Inflammatory macrophage treated with lipopolysaccharide for 1 hour (primary cell): ENCODE measurements around the gene SLU7.

ENCODE experiments used
- DNase-seq, 2 donors: peaks; one replicate each; pipeline ENCODE4 v3.0.0-alpha.2; 2020 to 2022

The SLU7 gene

DNA sequence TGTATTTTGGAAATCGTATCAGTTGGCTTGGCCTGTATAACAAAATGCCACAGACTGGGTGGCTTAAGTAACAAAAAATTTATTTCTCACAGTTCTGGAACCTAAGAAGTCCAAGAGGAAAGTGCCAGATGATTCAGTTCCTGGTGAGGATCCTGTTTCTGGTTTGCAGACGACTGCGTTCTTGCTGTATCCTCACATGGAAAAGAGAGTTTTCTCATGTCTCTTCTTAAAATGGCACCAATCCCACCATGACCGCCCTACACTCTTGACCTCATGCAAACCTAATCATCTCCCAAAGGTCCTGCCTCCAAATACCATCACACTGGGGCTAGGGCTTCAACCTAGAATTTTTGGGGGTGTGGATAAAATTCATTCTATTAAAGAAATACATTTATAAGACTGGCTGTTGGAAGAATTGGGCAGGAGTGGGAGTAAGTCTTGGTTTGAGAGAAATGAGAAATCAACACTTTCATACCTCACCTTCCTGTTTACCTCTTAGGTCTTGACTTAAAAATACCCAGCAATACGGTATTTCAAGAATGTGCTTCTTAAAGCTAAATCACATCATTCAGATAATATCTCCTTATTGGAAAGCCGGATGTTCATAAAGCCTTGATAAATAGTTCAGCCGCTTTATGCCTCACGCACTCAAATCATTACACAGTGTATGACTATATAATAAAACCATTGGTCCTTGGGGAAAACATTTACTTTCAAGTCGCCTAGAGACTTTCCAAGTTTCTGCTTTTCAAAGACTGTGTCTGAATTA, 31.5 kb upstream of the SLU7 start:
- no peak for DNase-seq

DNA sequence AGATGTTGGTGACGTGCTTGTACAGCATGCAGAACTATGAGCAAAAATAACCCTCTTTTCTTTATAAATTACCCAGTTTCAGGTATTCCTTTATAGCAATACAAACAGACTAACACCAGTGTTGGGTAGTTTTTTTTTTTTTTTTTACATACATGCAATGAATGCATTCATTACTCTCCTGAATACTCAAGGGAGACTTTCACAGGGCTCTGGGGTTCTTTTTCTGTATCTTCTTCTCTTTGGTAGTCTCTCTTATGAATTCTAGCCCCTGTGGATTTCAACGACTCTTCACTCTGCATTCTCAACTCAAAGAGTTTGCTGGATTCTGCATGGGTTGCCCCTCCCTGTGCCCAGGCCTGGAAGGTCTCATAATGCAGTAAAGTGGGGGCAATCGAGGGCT, 30.6 kb upstream of the SLU7 start:
- no peak for DNase-seq

DNA sequence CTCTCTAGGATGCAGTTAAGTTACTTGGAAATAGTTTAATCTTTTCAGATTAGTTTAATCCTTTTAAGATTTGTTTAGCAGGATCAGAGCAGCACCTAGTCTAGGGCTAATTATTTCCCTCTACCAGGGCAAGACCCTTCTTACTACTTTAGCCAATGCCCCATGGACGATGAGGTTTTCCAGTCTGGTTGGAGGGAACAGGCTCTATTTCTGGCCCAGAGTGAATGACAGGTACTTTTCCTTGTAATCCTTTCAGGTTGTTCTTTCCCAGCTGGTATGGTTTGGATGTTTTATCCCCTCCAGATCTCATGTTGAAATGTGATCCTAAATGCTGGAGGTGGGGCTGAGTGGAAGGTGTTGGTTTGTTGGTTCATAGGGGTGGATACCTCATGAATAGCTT, 30.0 kb upstream of the SLU7 start:
- no peak for DNase-seq

DNA sequence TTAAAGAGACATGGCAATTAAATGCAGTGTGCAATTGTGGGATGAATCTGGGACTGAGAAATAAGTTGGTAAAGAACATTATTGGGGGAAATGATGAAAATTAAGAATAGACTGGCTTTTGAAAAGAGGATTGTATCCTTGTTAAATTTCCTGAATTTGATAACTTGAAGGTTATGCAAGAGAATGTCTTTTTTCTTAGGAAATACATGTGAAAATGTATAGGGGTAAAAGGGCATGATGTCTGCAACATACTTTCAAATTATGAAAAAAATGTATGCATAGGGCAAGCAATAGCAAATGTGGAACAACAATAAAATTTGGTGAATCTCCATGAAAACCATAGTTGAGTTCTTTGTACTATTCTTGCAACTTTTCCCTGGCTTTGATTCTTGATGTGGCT, 26.9 kb upstream of the SLU7 start:
- peak; percentile 80 to 92 for DNase-seq

DNA sequence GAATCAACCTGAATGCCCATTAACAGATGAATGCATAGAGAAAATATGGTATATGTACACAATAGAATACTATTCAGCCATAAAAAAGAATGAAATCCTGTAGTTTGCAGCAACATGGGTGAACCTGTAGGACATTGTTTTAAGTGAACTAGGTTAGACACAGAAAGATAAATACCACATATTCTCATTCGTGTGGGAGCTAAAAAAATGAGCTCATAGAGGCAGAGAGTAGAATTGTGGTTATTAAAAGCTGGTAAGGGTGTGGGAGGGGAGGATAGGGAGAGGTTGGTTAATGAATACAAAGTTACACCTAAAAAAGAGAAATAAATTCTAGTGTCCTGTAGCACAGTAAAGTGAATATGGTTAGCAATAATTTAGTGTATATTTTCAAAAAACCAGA, 26.3 kb upstream of the SLU7 start:
- peak in 1 of 2 donors; percentile 69 for DNase-seq

DNA sequence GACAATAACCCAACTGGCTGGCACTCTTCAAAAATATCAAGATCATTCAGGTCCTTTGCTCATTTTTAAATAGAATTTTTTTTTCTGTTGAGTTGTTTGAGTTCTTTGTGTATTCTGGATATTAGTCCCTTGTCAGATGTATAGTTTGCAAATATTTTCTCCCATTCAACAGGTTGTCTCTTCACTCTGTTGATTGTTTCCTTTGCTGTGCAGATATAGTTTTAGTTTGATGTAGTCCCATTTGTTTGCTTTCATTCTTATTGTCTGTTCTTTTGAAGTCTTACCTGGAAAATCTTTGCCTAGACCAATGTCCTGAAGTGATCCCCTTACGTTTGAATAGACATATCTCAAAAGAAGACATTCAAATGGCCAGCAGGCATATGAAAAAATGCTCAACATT, 25.5 kb upstream of the SLU7 start:
- no peak for DNase-seq

DNA sequence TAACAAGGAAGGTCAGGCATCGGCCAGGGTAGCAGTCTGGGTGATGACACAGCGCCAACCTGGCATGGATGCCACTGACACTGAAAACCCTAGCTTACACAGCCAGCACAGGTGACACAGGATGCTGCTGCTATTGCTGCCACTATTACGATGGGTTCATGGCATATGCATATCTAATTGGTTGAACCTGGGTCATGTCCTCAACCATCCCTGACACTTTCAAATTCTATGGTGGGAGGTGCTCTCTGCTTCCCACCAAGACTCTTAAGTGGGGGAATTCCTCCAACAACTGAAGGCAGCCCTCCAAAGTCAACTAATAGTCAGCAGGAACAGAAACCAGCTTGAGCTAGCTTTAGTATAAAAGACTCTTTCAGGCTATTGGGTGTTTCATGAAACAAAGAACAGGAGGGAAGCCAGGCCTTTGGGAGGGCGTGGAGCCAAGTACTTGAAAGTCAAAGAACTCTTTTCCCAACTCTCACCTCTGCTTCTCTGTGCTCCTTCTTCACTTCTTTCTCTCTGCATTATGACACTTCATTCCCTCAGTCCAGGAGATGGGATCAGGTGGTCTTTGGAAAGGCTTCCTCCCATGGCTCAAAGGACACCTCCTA, 24.0 kb upstream of the SLU7 start:
- DNase-seq, result peak in 1 of 2 donors; percentile 65

DNA sequence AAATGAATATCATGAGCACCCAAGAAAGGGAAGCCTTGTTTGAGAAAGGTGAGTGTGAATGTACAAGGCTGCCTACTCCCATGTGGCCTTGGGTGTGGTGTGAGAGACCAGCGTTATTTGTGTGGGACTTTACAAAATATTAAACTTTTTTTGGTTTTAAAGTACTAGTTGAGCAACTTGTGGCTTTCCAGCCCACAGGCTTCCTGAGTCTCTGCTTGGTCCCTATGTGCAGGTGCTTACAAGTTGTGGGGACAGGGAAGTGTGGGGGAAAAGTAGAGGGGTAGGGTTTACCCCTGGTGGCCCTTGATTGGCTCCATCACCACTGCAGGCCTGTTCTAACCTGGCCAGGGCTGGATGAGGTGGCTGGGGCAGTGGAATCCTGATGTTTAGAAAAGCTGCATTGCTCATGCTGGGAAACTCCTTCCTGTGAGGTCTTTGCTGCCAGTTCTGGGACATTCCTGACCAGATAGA, 22.5 kb upstream of the SLU7 start:
- peak; percentile 67 to 89 for DNase-seq

DNA sequence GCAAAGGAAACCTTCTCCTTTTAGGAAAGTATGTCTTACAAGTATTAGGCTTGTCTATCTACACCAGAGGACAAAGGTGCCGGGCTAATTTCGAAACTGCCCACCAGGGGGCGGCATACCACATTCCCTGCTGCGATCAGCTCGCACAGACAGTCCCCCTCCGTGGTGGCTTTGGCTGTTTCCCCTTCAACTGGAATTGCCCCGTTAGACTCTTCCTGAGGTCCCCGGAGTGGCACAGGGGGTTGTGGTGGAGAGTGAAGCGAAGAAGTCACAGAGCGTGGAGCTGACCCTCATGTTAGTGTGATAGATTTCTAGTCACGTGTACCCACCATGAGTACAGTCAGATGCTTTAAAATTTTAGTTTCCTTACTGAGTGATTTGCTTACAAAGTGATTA, 20.3 kb upstream of the SLU7 start:
- DNase-seq, result peak; percentile 84 to 97

DNA sequence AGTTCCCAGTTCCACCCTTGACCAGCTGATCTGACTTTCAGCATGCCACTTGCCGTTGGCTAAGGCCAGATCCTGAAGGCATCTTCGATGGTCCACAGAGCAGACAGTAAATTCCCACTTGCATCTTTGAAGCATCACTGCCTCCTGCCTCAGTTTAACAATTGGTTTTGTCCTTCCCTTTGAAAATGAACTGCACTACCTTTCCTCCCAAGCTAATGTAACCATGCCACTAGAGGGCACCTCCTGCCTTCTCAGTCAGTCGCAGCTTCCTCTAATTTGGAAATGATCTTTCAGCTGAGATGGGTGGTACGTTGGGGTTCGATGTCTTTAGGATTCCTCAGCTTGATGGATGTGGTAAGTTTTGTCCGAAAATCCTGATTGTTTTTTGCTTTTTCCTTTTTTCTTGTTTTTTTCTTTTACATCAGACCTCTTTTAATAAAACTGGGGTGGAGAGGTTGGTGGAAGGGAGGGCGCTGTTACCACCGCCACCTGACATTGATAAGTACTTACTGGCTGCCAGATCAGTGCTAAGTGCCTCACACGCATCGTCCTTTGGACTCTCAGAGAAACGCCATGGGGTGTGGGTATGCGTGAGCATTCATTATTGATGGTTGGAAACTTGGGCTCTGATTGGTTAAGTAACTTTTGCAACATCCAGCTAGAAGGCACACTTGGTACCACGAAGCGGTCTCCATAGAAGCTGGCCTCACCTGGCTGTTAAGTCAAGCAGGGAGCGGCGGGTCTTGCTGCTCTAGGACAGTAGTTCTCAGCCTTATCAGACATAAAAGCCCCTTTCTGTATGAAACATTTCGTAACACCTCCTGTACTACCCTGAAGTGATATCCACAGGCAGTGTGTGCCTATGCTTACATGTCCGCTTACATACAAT, 19.7 kb upstream of the SLU7 start:
- peak; percentile 76 to 85 for DNase-seq

DNA sequence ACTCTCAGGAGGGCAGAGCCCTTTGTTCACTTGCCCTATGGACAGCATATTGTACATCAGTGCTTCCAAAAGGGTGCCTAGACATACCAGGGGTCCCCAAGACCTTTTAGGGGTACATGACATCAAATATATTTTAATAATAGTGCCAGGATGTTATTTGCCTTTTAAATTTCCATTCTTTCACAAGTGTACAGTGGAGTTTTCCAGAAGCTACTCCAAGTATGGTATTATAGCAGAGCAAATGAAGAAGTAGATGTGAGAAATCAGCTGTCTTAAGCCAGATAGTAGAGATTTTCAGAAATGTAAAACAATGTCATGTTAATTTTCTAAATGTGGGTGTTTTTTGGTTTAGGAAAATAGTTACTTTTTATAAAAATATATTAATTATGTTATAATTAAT, 18.4 kb upstream of the SLU7 start:
- peak; percentile 69 to 82 for DNase-seq

DNA sequence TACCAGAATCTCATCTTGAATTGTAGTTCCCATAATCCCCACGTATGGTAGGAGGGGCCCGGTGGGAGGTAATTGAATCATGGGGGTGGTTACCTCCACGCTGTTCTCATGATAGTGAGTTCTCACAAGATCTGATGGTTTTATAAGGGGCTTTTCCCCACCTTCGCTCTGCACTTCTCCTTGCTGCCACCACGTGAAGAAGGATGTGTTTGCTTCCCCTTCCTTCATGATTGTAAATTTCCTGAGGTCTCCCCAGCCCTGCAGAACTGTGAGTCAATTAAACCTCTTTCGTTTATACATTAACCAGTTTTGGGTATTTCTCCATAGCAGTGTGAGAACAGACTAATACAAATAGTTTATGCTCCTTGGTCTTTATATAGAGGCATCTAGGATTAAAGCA, 17.8 kb upstream of the SLU7 start:
- peak; percentile 79 to 94 for DNase-seq

DNA sequence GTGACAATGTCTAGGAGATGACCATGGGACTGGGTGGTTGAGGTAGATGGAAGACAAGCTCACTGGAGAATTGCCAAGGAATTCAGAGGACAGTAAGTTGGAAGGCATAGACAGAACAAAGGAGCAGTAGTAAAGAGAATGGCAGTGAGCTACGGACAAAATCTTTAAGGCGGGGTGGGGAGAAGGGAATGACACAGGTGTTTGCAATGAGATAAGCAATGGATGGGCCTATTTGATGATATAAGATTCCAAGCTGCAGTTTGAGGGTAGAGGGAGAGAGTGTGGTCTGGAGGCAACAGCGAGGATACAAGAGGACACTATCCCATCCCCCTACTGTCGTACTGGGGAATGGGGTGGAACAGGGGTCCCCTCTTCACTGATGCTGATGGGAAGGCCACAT, 17.1 kb upstream of the SLU7 start:
- DNase-seq, result no peak

DNA sequence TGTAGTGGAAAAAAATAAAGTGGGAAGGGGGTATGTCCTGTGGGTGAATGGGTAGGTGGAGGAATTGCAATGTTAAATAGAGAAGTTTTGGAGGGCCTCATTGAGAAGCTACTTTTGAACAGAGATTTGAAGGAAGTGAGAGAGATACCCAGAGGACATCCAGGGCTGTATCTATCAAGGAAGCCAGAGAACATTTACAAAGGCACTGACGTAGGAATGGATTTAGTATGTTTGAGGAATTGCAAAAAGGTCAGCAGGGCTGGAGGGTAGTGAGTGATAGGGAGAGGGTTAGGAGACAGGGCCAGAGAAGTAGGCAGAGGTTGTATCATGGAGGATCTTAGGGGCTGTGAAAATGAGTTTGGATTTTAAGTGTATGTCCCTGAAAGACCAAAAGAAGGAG, 16.7 kb upstream of the SLU7 start:
- DNase-seq, result peak; percentile 30 to 50

DNA sequence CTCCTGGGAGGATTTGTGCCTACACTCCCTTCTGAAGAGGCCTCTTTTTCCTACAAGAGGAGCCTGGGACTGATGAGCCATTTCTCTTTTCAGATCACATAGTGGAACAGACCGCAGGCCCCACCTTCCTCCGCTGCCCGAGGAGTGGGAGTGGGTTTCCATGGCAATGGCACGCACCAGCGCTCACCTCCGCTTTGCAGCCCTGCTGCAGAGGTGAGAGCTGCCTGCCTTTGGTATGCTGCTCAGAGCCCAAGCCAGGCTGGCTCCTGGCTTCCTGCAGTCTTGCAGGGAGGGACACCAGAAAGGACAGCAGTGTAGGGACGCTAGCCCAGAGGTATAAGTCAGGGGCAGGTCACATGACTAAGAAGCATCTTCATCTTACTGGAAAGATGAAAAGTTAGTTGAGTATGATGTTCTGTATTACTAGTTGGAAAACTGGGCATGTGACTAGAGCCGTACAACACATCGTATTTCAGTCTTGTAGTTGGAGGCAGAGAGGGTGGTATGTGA, 15.2 kb upstream of the SLU7 start:
- no peak for DNase-seq

DNA sequence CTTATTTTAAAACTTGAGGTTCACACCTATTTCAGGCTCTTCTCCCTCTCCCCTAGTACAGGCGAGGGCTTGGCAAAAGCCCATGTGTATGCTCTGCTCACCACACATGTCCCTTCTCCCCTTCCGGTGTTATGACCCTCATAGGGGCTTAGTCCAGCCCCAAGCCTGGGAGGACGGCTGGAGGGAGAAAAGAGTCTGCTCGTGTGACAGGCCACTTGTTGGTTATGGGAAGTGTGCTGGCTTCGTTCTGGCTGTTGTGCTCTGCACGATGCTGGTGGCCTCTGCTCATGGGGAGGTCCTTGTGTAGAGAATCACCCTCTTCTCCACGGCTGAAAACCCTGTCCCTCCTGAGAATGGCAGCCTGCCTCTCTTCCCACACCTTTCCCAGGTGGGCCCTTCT, 13.9 kb upstream of the SLU7 start:
- DNase-seq, result no peak

DNA sequence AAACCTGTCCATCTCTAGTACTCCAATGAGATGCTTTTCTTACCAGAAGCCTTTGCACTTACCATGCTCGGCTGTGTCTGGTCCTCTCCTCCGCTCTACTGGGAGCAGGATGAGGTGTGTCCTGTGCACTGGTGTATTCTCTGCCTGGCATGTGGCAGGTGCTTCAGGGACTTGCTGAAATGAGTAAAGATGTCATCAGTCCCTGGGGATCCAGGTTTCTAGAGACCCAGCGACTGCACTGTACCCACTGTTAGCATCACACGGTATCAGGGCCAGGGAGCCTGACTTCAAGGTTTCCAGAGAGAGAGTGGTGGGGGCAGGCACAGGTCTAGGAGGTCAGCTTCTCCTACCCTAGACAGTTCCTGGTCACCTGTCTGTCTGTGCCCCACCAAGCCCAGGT, 13.3 kb upstream of the SLU7 start:
- DNase-seq, result no peak

DNA sequence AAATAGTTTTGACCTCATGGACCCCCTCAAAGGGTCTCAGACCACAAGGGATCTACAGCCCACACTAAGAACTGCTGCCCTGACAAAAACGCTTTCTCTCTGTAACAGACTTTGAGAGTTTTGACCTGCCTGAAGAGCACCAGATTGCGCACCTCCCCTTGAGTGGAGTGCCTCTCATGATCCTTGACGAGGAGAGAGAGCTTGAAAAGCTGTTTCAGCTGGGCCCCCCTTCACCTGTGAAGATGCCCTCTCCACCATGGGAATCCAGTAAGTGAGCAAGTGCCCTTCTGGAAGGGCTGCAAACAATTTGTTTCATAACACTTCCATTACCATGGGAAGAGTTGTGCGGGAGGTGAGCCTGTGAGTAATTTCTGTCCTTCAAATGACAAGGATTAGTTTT, 8.7 kb upstream of the SLU7 start:
- no peak for DNase-seq

DNA sequence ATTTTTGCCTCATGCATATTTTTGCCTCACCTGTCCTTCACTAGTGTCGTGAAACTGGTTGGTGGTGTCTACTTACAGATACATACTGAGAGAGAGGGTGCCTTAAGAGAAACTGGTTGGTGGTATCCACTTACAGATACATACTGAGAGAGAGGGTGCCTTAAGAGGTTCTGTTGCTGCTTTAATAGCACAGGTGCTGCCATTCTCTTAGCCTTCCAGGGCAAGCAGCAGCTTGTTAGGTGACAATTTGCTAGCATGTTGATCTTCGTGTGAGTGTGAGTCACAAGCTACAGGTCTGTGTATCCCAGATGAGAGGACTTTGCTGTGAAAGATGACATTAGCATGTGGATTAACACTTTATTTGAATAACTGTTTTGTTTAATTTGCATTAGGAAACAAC, 4.2 kb upstream of the SLU7 start:
- DNase-seq, result no peak

DNA sequence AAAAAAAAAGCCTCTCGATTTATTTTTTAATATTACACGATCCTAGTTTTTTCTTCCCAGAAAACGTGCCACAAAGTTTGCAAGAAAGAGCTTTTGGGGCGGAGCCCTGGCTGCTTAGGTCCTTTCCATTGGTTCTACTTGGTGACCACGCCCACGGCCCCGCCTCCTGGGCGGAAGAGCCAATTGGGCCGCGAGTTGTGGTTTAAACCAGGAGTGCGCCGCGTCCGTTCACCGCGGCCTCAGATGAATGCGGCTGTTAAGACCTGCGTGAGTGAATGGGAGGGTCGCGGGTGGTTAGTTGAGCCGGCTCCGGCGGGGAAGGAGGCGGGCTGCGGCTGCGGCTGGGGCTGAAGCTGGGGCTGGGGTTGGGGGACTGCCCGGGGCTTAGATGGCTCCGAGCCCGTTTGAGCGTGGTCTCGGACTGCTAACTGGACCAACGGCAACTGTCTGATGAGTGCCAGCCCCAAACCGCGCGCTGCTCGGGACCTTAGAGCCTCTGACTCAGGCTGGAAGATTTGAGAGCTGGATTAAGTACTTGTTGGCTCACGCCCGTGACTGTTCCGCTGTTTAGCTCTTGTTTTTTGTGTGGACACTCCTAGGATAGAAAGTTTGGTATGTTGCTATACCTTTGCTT, 2.9 kb upstream of the SLU7 start, which contains the start of gene PTTG1:
PTTG1 (plus strand) TSS at position 231 of the 634 bp plus-strand sequence. CDS start 458 bp downstream, outside the sequence.
- DNase-seq, result peak; percentile 91 to 96

DNA sequence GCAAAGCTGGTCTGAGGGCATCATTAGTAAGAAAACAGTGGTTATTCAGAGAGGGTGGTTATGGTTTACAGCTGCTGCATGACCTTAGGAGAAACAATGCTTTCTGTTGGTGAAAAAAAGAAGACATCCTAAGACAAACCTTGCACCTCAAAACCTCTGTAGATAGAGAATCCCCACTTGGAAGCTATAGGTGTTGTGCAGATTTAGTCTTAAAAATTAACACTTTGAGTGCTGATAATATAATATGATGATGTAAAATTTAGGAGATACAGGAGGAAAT, 1.4 kb upstream of the SLU7 start:
- no peak for DNase-seq

DNA sequence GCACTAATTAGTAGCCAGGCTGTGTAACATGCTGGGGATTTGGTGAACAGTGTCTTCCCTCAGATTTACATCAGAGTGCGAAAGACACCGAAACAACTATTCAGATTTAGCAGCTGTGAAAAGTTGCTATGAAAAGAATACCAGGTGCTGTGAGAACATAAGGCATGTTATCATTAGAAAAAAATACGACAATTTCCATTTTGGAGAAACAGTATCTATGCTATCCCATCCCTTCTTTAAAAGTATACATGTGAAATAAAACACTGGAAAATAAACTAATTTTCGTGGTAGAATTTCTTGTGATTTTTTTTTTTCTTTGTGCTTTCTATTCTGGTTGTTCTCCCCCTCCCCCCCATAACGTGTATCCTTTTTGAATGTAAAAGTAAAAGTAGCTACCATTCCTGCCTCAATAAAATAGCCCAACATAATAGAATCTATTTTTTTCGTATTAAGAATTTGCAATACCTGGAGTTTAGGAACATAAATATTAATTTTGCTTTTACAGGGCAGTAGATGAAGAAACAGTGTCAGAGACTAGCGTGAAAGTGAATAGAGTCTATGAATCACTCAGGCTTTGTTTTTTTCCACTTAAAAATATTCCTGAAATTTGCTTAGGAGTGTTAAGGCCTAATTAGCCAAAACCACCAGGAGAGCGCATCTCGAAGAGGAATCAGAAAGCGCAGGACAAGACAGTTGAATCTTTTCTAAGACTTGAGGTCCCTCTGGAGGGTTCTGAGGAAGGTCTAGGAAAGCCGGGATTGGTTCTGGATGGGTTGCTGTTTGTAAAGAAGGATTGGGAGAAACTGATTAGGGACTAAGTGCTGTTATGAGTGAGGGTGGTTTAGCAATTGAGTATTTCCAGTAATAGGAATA, 813 bp upstream of the SLU7 start:
- DNase-seq, result peak in 1 of 2 donors; percentile 11
